Vagina (tissue), 2 donors: ENCODE measurements around the gene TYMS.

ENCODE experiments used
- CTCF ChIP-seq, 3 experiments: fragments of 450-650 bp in 2 of 3; fragments of 200-600 bp in 1 of 3; sonication (generic) in 1 of 3; IDR thresholded peaks; one replicate each; pipeline ENCODE4 v1.5.1; 2017 to 2019; ENCODE audit warnings: antibody characterized with exemption in 3 of 3, mild to moderate bottlenecking in 2 of 3, moderate library complexity in 2 of 3
- POLR2A ChIP-seq, 2 donors: fragments of 450-650 bp; IDR thresholded peaks; one replicate each; pipeline ENCODE4 v1.6.1; 2017; ENCODE audit warnings: antibody characterized with exemption in 2 of 2, mild to moderate bottlenecking in 2 of 2, moderate library complexity in 2 of 2
- POLR2AphosphoS5 ChIP-seq, 2 donors: sonication (generic); formaldehyde crosslinking; IDR thresholded peaks; one replicate each; pipeline ENCODE4 v1.9.0; 2017; ENCODE audit warnings: antibody characterized with exemption in 2 of 2, mild to moderate bottlenecking in 2 of 2, low read depth in 1 of 2; ENCODE audit not compliant: insufficient read depth in 1 of 2

GRCh38 chr18:627231-627630 lies 30.2 kb upstream of the TYMS start:
- TF ChIP-seq CTCF (IDR thresholded peaks at IDR 0.05): no peak
- TF ChIP-seq POLR2AphosphoS5 (IDR thresholded peaks at IDR 0.05; ENCODE audit: insufficient read depth in 1 of 2, low read depth in 1 of 2): no peak
- TF ChIP-seq POLR2A (IDR thresholded peaks at IDR 0.05): no peak
